GM12874 (cell line): ENCODE data around the gene RAB11FIP2.

ENCODE experiments used
- TF ChIP-seq, protein P1 (sequence below): IDR thresholded peaks from 2 replicates; pipeline ENCODE4 v1.5.1; 2011; ENCODE audit warnings: low read depth, mild to moderate bottlenecking, control low read depth, low read length, moderate library complexity; ENCODE audit not compliant: insufficient read depth

The RAB11FIP2 gene

DNA sequence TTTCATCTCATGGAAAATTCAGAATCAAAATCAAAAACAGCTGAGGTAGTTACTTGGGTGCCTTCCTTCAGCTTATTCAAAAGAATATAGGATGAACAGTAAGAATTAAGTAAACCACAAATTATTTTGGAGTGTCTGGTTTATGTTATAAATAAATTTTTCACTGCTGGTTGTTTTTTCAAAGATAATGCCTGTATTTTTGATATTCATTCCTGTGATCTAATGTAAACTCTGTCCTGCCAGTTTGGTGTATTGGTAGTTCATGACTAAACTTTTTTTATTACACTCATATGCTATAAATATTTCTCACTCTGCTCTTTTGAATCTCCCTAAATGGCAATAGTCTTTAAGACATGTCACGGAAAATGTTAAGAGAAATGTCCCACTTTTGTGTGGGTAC, 11.6 kb upstream of the RAB11FIP2 start:
- TF ChIP-seq, protein P1, sequence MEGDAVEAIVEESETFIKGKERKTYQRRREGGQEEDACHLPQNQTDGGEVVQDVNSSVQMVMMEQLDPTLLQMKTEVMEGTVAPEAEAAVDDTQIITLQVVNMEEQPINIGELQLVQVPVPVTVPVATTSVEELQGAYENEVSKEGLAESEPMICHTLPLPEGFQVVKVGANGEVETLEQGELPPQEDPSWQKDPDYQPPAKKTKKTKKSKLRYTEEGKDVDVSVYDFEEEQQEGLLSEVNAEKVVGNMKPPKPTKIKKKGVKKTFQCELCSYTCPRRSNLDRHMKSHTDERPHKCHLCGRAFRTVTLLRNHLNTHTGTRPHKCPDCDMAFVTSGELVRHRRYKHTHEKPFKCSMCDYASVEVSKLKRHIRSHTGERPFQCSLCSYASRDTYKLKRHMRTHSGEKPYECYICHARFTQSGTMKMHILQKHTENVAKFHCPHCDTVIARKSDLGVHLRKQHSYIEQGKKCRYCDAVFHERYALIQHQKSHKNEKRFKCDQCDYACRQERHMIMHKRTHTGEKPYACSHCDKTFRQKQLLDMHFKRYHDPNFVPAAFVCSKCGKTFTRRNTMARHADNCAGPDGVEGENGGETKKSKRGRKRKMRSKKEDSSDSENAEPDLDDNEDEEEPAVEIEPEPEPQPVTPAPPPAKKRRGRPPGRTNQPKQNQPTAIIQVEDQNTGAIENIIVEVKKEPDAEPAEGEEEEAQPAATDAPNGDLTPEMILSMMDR = no peak

DNA sequence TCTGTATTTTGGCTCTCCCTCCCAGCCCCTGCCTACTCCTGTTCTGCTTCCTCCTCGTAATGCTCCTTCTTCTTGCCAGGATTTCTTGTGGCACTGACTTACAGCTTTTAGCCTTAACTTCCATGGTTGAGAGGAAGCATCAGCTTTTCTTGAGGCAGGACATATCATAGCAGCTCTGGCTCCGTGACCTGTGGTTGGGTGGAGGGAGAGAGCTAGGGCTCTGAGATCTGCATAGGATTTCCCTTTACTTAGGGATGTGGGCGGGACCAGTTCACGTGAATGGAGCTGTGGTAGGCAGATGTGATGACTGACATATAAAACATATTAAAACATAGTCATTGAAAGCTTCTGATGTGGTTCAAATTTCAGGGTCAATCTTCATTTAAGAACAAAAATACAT, 10.6 kb upstream of the RAB11FIP2 start:
- TF ChIP-seq, protein P1 = no peak

DNA sequence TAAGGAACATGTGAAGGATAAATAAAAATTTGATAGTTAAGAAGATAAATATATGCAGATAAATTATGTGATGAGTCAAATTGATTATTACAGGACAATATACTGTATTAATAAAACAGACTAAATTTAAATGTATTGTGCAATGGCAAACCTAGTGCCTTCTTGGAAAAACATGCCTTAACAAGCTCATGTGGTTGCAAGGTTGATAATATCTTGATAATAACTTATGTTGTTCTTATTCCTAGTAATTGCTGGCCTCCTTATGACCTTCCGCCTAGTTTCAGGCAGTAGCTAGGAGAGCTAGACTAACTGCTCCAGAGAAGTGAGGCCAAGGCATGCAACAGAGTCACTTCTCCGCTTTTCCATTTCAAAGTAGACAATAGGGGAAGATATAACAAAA, 7.6 kb upstream of the RAB11FIP2 start:
- TF ChIP-seq, protein P1 = no peak

DNA sequence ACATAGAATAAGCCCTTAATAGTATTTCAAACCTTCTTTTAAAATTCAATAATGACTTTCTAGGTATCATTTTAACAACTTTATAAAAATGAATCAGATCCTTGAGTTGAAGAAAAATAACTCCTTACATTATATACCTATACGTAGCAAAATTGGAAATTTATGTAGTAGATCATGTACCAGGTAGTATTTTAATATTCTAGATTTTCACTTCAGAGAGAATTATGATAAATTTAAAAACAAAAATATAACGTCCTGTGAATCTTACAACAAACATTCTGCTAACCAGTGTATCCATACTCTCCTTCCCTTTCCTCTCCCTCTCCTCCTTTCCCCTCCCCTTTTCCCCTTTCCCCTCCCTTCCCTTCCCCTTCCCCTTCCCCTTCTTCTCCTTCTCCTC, 6.1 kb upstream of the RAB11FIP2 start:
- TF ChIP-seq, protein P1 = no peak

DNA sequence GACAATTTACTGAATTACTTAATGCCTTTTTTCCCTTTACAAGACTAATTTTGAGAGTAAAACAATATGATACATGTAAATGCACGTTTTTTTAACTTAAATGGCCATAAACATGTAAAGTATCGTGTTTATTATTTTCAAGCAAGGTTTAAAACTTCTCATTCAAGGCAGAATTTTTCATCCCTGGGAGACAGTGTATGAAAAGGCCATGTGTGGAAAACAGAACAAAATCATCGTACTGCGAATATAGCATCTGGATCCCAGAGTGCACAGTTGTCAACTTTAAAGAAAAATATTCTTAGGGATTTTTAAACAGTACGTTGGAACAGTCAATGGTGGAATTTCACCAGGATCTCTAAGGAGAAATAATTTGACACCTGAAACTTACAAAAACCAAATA, 1.1 kb upstream of the RAB11FIP2 start:
- TF ChIP-seq, protein P1 = no peak

DNA sequence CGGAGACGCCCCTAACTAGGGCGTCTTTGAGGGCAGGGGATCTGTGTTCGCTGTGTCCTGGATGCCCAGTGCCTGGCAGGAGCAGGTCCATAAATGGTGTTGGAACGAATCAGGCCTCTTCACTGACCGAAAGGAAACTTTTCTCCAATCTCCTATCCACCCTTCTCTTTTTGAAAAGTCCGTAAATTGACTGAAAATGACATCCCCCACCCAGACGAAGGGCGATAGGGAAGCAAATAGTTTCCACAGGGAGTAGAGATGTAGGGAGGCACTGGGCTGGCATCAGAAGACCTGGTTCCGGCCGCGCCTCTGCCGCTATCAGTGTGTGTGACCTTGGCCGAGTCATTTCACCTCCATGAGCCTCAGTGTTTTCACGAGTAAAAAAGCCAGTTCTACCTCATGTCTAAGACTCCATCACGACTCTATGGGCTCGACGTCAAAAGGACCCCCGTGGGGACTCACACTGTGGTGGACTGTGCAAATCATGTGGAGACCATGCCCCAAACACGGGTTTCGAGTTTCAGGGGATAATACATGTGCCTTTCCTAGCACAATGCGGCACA, 497 bp upstream of the RAB11FIP2 start:
- TF ChIP-seq, protein P1 = no peak

DNA sequence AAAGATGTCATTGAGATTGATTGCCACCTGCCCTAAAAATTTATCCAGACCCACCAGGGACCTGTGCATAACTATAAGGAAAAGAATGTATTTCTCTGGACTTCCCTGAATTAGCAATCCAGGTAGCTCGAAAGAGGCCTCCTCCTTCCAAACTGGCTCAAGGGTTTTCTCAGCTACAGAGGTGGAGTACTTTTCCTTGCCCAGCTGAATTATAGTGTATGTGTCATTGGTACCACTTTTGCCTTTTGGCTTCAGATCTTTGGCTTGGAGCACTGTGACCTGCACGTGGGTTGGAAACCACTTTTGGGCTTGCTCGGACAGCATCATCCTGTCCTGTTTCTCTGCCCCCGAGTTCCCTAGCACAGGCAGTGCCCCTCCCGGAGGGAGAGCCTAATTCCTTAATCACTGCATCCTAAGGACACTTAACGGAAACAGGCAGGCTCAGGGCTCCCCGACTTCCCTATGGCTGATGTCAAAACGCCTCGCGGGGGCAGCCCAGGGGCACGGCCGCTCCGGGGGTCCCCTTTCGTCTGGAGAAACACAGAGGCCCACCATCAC, 825 bp downstream of the RAB11FIP2 start:
- TF ChIP-seq, protein P1 = no peak
